CD4-positive, alpha-beta T cell treated with Interleukin-2 at 100 ng/mL for 4 hours (primary cell): Measurements from ENCODE around the gene LCE1A.

Source experiments
- DNase-seq: peaks from one replicate; pipeline ENCODE4 v3.0.0-alpha.2; 2020; ENCODE audit warnings: low spot score

The LCE1A gene, protein sequence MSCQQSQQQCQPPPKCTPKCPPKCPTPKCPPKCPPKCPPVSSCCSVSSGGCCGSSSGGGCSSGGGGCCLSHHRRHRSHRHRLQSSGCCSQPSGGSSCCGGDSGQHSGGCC

DNA sequence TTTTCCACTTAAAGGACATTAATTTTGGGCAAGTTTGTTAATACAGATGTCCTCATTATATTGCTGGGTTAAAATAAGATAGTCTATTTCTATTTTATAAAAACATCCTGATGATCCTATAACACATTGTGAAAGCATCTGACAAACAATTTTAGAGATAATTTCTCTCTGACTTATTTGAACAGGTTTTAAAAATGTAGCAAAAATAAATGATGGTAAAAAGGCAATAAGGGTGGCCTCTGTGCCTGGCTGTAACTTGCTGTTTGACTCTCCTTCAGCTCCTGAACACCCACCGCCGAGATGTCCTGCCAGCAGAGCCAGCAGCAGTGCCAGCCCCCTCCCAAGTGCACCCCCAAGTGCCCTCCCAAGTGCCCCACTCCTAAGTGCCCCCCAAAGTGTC, at the start of gene LCE1A:
Gene LCE1A (plus strand): TSS at position 301 of the 400 bp plus-strand sequence. CDS start 0 bp downstream, at position 301.
- no peak for DNase-seq

DNA sequence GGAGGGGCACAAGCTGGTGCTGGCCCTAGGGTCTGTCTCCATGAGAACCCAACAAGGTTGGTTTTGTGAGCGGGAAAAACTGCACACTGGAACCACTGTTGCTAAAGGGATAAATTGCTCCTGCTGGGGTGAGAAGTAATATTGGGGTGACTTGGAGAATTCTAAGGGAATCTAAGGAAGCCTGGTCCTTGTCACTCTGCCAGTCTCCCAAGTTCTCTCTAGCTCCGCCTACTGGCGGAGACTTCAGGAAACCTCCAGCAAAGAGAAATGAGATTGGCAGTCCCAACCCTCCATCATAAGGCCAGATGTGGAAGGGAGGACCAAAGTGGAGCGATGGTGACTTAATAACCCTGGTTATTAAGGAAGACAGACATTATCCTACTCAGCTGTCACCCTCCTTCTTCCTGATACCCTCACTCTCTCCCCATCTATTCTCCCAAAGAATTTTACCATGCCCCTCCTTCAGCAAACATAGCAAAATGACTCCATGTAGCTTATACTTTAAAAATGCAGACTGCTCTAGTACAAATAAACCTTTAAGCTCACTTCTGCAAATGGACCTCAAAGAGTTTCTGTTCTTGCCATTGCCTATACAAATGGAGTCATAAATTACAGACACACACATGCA, 49.6 kb upstream of the LCE1A start:
- no peak for DNase-seq

DNA sequence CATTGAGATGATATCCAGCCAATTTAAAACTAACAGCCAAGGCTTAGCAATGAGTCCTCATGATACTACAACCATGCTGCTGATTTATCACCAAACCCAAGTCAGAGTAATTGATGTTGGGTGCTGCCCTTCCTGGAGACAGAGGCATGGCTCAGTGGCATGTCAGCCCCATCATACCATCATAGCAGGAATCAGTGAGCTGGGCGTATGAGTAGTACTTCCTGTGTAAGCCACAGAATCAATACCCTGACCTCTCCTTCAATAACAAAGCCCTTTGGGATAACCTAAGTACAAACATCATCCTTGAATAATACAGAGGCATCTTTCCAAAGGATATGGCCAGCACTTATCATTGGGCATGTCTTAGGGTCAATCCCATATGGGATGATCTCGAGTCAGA, 44.2 kb upstream of the LCE1A start:
- DNase-seq, result no peak

DNA sequence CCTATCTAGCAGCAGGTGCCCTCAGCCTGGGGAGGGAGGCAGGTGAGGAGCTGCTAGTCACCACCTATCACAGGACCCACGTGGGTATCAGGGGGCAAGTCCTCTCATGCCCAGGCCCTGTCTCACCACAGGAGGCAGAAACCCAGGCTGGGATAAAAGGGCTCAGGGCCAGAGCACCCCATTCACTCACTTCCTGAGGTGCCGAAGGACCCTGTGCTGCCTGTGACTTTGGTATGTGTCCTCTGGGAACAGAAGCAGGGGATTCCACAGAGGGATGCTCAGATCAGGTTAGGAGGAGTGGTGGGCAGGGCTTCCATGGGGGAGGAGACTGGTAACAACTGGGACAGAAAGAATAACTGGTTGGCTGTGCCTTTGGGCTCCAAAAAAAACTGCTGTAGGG, 41.2 kb upstream of the LCE1A start, which contains the start of gene LCE1E:
Gene LCE1E (plus strand): TSS at position 181 of the 400 bp plus-strand sequence. CDS start 1,043 bp downstream, outside the sequence.
- no peak for DNase-seq

DNA sequence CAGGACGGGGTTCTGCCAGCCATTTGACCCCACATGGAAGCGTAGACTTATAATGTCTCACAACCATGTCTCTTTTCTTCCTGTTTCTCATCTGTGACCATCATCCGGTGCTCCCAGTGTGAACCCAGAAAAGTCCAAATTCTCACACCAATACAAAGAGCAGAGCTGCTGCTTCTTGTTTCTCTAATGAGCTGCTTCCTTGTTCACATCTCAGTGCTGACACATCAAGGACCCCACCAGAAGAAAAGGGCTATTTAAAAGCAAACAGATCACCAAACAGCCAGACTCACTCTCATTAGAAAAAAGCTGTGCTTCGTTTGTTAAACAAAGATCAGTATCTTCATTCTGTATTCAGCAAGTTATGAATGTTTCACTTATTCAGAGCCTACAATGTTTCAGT, 31.6 kb upstream of the LCE1A start:
- no peak for DNase-seq

DNA sequence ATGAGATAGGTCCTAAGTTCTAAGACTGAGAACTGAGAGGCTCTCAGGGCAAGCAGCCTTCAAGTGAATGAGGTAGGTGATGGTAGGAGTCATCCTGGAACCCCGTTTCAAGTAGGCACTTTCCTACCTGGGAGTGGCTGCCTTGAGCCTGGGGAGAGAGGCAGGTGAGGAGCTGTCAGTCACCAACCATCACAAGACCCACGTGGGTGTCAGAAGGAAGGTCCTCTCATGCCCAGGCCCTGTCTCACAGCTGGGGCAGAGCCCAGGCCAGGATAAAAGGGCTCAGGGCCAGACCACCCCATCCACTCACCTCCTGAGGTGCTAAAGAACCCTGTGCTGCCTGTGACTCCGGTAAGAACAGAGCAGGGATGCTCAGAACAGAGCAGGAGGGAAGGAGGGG, 30.9 kb upstream of the LCE1A start, which contains the start of gene LCE1D:
Gene LCE1D (plus strand): TSS at position 301 of the 400 bp plus-strand sequence. CDS start 1,074 bp downstream, outside the sequence.
- DNase-seq, result no peak

DNA sequence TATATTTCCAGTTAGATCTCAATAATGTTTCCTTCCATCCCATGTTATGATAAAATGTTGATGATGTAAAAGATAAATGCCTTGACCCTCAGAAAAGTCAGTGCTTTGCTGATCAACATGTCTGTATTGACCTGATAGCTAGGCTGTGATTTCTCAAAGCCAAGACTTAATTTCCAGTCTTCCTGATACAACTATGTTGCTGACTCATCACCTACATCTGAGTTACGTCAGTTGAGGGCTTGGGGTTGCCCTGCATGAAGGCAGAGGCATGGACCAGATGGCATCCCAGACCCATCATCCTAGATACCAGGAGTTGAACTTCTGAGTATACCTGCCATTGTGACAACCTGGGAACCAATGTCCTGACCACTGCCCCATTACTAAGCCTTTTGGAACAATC, 25.9 kb upstream of the LCE1A start:
- DNase-seq, result no peak

DNA sequence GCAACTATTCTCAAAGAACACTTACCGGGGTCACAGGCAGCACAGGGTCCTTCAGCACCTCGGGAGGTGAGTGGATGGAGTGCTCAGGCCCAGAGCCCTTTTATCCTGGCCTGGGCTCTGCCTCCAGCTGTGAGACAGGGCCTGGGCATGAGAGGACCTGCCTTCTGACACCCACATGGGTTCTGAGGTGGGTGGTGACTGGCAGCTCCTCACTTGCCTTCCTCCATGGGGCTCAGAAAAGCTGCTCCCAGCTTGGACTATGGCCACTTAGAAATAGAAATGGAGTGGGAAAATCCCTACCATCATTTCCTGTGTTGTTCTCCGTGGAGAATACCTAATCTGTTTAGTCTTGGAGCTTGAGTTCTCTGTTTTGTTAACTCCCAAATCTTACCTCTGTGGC, 20.7 kb upstream of the LCE1A start, which contains the start of gene LCE1C:
Gene LCE1C (minus strand): TSS at position 76 of the 400 bp plus-strand sequence. CDS start 1,173 bp downstream, outside the sequence.
- DNase-seq, result no peak

DNA sequence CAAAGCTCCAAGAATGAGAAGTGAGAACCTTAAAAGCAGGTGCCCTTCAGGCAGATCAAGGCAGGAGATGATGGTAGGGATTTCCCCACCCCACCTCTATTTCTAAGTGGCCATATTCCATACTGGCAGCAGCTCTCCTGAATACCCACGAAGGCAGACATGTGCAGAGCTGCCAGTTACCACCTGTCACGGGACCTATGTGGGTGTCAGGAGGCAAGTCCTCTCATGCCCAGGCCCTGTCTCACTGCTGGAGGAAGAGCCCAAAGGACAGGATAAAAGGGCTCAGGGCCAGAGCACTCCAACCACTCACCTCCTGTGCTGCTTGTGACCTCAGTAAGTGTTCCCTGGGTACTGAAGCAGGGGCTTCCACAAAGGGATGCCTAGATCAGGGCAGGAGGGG, 16.2 kb upstream of the LCE1A start:
- no peak for DNase-seq

DNA sequence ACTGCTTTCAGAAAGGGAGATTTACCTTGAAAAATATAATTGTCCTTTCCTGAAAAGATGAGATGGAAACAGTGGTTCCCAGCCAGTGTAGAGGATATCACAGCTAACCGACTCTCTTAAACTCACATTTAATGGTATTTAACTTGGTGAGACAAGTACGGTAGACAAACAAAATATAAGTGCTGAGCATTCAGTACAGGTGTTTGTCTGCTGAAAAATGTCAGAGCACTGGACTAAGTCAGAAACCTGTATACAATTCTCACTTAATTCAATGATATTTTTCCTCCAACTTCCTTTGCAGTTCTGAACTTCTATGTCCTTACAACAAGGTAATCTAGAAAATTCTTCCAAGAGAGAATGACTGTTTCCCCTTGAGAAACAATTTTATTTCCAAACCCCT, 15.6 kb upstream of the LCE1A start, which contains the start of gene LCE1B:
Gene LCE1B (plus strand): TSS at position 301 of the 400 bp plus-strand sequence. CDS start 476 bp downstream, outside the sequence.
- no peak for DNase-seq

DNA sequence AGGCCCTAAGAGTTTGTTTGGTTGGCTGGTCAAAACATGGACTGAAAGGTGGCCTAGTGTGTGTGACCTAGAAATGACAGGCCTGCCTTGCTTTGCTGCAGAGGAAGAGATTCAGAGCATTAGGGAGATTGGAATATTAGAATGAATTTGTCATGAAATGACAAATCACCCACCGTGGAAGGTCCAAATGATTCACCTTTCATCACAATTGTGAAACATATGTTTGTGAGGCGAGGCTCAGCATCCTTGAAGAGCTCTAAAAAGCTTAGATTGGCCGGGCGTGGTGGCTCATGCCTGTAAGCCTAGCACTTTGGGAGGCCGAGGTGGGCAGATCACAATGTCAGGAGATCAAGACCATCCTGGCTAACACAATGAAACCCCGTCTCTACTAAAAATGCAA, 10.0 kb upstream of the LCE1A start:
- DNase-seq, result no peak

DNA sequence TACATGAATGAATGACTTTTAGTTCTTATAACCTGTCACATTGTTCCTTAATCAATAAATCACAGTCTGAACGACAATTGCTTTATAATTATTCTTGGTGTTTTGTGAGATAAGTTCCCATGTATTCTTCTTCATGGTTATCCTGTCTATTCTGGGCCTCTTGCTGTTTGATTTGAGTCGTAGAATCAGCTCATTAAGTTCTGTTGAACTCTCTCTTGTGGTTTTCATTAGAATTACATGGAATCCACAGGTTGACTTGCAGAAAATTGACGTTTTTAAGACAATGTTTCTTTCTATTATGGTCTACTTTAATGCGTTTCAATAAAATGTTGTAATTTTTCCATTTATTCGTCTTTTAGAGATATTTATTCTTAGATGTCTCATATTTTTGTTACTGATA, 4.0 kb upstream of the LCE1A start:
- DNase-seq, result no peak

DNA sequence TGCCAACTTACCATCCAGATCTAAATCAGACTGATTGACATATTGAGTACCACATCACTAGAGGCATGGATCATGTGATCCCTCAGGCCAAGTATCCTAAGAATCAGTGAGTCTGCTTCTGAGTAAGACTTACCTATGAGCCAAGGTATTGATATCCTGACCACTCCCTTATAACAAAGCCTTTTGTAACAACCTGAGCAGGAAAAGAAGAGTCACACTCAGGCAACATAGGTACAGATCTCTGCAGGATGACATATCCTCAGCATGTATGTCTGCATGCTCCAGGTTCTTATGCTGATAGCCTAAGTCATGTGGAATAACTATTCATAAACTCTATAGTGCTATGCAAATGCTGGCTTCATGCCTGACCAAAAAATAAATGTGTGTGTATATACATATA, 2.3 kb upstream of the LCE1A start:
- no peak for DNase-seq

DNA sequence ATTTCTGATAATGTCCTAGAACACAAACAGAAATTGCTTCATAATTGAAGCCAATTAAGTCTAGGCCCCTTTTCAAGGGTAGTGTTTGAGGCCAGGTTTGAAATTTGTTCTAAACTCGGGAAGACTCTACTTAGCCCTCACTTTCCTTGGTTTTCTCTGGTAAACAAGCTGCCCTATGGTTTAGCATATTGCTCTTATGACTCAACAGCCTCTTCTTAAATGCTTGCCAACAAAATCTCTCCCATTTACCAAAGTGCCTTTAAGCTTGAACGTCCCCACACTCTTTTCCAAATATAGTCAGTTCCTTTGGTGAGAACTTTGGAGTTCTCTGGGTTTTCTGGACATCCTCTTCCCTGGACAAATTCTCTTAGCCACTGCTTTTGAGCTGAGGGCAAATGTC, 9.6 kb downstream of the LCE1A start:
- DNase-seq, result no peak

DNA sequence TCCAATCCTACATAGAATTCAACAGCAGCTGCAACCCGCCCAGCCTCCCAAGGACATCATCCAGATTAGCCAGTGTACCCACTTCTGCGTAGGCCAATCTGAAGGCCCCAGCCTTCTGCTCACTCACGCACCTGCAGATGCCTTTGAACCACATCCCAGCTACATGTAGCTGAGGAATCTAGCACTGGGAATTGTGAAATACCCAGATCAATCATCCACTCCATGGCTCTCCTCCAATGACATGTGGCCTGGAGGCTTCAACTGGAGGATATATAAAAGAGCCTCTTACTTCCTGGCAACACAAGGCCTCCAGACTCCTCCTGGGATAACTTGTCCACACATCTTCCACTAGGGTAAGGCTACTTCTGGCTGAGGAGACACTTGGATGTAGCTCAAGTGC, 15.3 kb downstream of the LCE1A start, which contains the start of gene LCE6A:
Gene LCE6A (plus strand): TSS at position 301 of the 400 bp plus-strand sequence. CDS start 665 bp downstream, outside the sequence.
- DNase-seq, result no peak

DNA sequence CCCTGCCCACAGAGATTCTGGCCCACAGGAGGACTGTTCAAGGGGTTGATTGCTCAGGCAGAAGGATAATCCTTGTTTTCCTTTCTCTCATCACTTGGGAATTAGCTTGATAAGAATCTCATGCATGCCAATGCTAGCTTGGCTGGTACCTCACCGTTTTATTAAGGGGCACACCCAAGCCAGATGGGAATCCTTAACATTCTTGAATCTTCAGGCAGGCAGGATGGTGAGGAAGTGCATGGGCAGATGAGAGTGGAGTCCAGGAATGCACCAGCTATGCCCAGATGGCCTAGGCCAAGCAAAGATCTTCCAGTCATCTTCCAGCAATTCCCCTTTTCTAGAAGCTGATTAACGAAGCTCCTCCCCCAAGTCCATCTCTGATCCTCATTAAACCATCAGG, 28.4 kb downstream of the LCE1A start:
- no peak for DNase-seq

DNA sequence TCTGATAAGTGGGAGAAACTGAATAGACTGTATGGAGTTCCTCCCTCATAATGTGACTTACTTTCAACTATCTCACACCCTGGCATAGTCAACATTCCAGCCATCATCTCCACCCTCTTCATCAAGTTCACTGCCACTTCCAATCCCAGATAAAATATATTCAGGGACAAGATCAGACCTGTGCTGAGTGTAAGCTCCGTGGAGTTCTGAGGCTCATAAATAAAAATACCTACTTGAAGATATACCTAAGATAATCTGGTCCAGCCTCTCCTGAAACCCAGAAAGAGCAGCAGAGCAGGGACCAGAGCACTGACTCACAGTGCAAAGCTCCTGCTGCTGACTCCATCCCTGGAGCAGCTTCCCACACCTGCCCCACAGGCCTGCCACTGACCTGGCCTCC, 30.8 kb downstream of the LCE1A start:
- DNase-seq, result no peak

DNA sequence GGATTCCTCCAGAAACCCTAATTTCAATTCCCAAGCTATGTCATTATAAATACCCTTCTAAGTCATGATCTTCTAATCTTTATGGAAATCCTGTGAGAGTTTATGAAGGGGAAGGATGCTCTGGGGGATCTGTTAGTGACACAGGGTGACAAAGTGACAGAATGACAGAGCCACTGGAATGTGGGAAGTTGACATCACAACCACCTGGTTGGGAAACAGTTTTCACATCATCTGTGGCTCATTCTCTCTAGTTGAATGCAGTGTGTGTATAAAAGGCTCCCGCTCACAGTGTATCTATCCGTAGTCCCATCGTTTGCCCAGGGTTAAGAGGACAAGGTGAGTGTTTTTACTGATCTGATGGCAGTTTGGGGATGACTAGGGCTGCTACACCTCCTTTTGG, 32.4 kb downstream of the LCE1A start, which contains the start of gene LCE7A:
Gene LCE7A (plus strand): TSS at position 301 of the 400 bp plus-strand sequence. CDS start 702 bp downstream, outside the sequence.
- DNase-seq, result no peak

DNA sequence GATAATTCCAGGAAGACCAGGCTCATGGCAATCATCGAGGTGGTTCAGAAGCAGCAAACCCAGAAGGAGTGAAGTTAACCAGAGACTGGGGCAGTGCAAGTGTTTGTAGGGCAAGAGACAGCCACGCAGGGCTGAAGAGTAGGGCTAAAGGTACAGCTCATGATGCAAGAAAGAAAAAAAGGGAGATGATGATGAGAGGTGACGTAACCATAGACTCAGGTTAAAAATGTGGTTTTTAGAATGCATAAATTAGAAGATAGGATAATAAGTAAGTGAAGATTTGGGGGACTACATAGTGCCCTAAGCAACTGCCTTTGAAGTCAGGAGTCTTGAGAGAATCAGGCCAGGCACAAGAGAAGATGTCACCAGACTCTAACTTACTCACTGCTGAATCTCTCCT, 32.9 kb downstream of the LCE1A start:
- DNase-seq, result no peak

DNA sequence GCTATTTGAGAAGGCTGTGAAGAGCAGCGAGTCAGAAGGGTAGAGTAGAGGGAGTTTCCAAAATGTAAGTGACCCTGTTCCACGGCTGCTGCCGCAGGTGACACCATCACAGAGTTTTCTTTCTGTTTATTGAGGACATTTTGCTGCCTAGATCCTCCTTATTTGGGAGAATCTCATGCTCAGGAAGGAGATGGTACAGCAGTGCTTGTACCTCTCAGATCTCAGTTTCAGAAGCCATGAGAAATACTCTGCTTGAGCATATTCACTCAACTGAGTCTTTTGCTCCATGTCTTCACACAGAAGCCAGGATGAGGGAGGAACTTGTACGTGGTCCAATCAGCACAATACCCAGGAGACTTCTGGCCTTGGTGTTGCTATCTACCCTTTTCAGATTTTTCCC, 34.1 kb downstream of the LCE1A start:
- DNase-seq, result no peak

DNA sequence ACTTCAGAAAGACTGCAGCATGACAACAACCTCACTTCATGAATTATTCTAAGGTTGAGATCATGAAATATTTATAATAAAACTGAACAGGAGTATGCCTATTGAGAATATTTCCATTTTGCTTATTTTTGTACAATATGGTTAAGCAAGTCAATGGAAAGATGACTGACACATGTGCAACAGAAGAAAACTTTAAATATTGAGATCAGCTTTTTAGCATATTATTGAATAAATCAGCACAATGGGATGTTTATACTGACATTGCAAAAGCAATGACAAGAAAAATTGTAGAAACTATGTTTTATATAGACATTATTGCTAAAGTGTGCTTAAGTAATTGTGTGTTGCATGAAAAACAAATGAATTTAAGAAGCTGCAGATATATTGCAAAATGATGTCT, 37.2 kb downstream of the LCE1A start:
- no peak for DNase-seq

DNA sequence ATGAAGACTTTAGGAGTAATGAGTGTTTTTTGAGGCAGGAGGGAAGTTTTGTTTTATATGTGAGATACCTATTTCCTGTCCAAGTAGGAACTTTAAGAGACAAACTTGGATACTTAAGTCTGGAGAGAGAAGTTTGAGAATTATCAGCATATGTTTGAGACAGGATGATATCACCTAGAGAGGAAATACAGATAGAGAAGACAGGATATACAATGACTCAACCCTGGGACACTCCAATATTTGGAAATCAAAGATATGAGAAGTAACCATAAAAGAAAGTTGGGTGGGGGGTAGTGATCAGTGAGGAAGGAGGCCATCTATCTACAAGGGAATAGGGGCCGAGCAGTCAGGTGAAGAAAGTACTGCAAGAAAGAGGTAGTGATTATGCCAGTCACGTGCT, 39.0 kb downstream of the LCE1A start:
- no peak for DNase-seq

DNA sequence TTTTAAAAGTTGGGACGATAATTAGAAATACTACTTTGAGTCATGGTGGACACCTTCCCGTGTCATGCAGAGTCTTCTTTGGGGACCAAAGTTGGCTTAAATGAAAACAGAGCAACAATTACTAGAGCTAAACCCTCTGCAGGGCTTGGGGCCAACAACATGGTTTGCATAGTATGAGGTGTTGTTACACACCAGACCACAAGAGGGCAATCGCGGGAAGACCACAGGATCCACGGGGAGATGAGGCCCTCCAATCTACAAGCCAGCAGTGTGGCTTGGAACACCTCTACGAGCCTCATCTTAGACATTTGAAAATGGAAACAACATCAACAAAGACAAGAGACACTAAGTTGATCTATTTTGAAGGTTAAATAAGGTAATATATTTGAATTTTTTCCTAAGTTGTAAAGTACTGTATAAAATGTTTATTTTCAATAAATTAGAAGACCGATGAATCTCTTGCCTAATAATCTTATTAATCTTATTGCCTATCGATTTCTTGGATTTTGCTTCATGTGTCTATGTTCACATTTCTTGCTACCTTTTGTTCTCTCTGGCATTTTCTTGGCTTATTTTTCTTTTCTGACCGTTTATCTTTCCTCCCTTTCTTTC, 42.6 kb downstream of the LCE1A start:
- peak; percentile 58 for DNase-seq
